HG03196 (cell line): ENCODE measurements around the gene OTX1.
"Not testable (repeated sequence)": the region's sequence is repeated elsewhere in the genome, so short reads cannot be mapped to it uniquely, and the experiment has no call there.

ENCODE experiments used
- ATAC-seq: cut with Tn5 transposase; IDR thresholded peaks from one replicate; pipeline ENCODE4 v1.9.1; 2021; ENCODE audit not compliant: unreplicated experiment

The OTX1 gene

GRCh38 chr2:63058921-63059792 is 8.5 kb downstream of the OTX1 start:
- ATAC-seq, result no peak

- no peak for ATAC-seq
Measured at GRCh38 chr2:63059793-63060471, 9.3 kb downstream of the OTX1 start.

- ATAC-seq, result no peak
Measured at GRCh38 chr2:63060472-63060991, 9.9 kb downstream of the OTX1 start.

- no peak for ATAC-seq
Measured at GRCh38 chr2:63064197-63064596, 13.6 kb downstream of the OTX1 start.

- ATAC-seq, result no peak
Measured at GRCh38 chr2:63064661-63065060, 14.0 kb downstream of the OTX1 start.

GRCh38 chr2:63066265-63066664 is 15.6 kb downstream of the OTX1 start:
- no peak for ATAC-seq

- no peak for ATAC-seq
Measured at GRCh38 chr2:63066838-63067237, 16.2 kb downstream of the OTX1 start.

GRCh38 chr2:63071664-63072063 is 21.0 kb downstream of the OTX1 start:
- ATAC-seq, result no peak

- no peak for ATAC-seq
Measured at GRCh38 chr2:63073994-63074393, 23.4 kb downstream of the OTX1 start.

- not testable (repeated sequence) for ATAC-seq
Measured at GRCh38 chr2:63074399-63074798, 23.8 kb downstream of the OTX1 start.

GRCh38 chr2:63078852-63079606 is 28.4 kb downstream of the OTX1 start:
- ATAC-seq, result no peak

- ATAC-seq, result no peak
Measured at GRCh38 chr2:63081404-63081803, 30.8 kb downstream of the OTX1 start.

GRCh38 chr2:63086687-63087086 is 36.1 kb downstream of the OTX1 start:
- no peak for ATAC-seq

- ATAC-seq, result no peak
Measured at GRCh38 chr2:63092401-63092800, 41.8 kb downstream of the OTX1 start.

GRCh38 chr2:63092857-63093256 is 42.2 kb downstream of the OTX1 start:
- ATAC-seq, result no peak

- no peak for ATAC-seq
Measured at GRCh38 chr2:63093502-63093901, 42.9 kb downstream of the OTX1 start.

- ATAC-seq, result no peak
Measured at GRCh38 chr2:63096491-63096890, 45.9 kb downstream of the OTX1 start.

GRCh38 chr2:63099032-63099431 is 48.4 kb downstream of the OTX1 start:
- no peak for ATAC-seq

GRCh38 chr2:63101954-63102353 is 51.3 kb downstream of the OTX1 start:
- ATAC-seq, result no peak

GRCh38 chr2:63104482-63104881 is 53.9 kb downstream of the OTX1 start:
- no peak for ATAC-seq
